Measurements from ENCODE around the gene VPS37B.

The VPS37B gene

GRCh38 chr12:122862872-122863701 is 32.8 kb downstream of the VPS37B start:
- peaks cover 17% of the 10 kb centered on the region for H3K36me3 ChIP-seq (ENCODE audit: insufficient read depth, low read length)
- H3K79me2 ChIP-seq (ENCODE audit: insufficient read depth, low read length): no peaks in the 10 kb centered on the region
- no peaks in the 10 kb centered on the region for H3K4me1 ChIP-seq (ENCODE audit: insufficient read depth, low read length, severe bottlenecking)
- no peak overlapping the region for H2AFZ ChIP-seq (ENCODE audit: low read length)
- H3K4me2 ChIP-seq (ENCODE audit: low read length): no peak overlapping the region
- no peaks in the 10 kb centered on the region for H4K20me1 ChIP-seq (ENCODE audit: insufficient read depth, low read length)
- H3K27ac ChIP-seq (ENCODE audit: low read depth, low read length, poor library complexity, severe bottlenecking): no peak overlapping the region
- H3K27me3 ChIP-seq (ENCODE audit: insufficient read depth, low read length): peaks cover 3% of the 10 kb centered on the region; the same call in 1 of the 2 replicates
- no peak overlapping the region for H3K9ac ChIP-seq (ENCODE audit: low read length)
- H3K9me3 ChIP-seq (ENCODE audit: low read length): no peaks in the 10 kb centered on the region
- no peaks in the 10 kb centered on the region for H3F3A ChIP-seq (ENCODE audit: insufficient read depth, low read length)
- H3K9me2 ChIP-seq (ENCODE audit: low read depth, low read length): no peaks in the 10 kb centered on the region
- TF ChIP-seq CTCF (IDR thresholded peaks at IDR 0.05; ENCODE audit: low read length) (no peak), EZH2 (IDR thresholded peaks at IDR 0.05; ENCODE audit: borderline replicate concordance, low read length) (no peak)
- no peak overlapping the region for H3K4me3 ChIP-seq (ENCODE audit: low read depth, low read length, poor library complexity, severe bottlenecking)

GRCh38 chr12:122862110-122862634 is 33.8 kb downstream of the VPS37B start:
- Histone ChIP-seq H3K9ac (ENCODE audit: low read length) (no peak overlapping the region), H3K27ac (ENCODE audit: low read depth, low read length, poor library complexity, severe bottlenecking) (no peak overlapping the region), H3K4me3 (ENCODE audit: low read depth, low read length, poor library complexity, severe bottlenecking) (no peak overlapping the region), H4K20me1 (ENCODE audit: insufficient read depth, low read length) (no peaks in the 10 kb centered on the region), H3K4me1 (ENCODE audit: insufficient read depth, low read length, severe bottlenecking) (no peaks in the 10 kb centered on the region), H3K27me3 (ENCODE audit: insufficient read depth, low read length) (peaks cover 3% of the 10 kb centered on the region; the same call in 1 of the 2 replicates), H3K9me2 (ENCODE audit: low read depth, low read length) (no peaks in the 10 kb centered on the region), H3K4me2 (ENCODE audit: low read length) (no peak overlapping the region), H3K79me2 (ENCODE audit: insufficient read depth, low read length) (no peaks in the 10 kb centered on the region), H2AFZ (ENCODE audit: low read length) (no peak overlapping the region), H3K9me3 (ENCODE audit: low read length) (no peaks in the 10 kb centered on the region), H3K36me3 (ENCODE audit: insufficient read depth, low read length) (peaks cover 17% of the 10 kb centered on the region), H3F3A (ENCODE audit: insufficient read depth, low read length) (no peaks in the 10 kb centered on the region)
- TF ChIP-seq CTCF (IDR thresholded peaks at IDR 0.05; ENCODE audit: low read length): no peak

- Histone ChIP-seq H3K4me3 (ENCODE audit: low read depth, low read length, poor library complexity, severe bottlenecking) (no peak overlapping the region), H3K36me3 (ENCODE audit: insufficient read depth, low read length) (peaks cover 18% of the 10 kb centered on the region), H2AFZ (ENCODE audit: low read length) (no peak overlapping the region), H3K4me1 (ENCODE audit: insufficient read depth, low read length, severe bottlenecking) (no peaks in the 10 kb centered on the region), H3K9me3 (ENCODE audit: low read length) (no peaks in the 10 kb centered on the region), H4K20me1 (ENCODE audit: insufficient read depth, low read length) (no peaks in the 10 kb centered on the region), H3F3A (ENCODE audit: insufficient read depth, low read length) (no peaks in the 10 kb centered on the region), H3K4me2 (ENCODE audit: low read length) (no peak overlapping the region), H3K9me2 (ENCODE audit: low read depth, low read length) (no peaks in the 10 kb centered on the region), H3K9ac (ENCODE audit: low read length) (no peak overlapping the region), H3K79me2 (ENCODE audit: insufficient read depth, low read length) (no peaks in the 10 kb centered on the region), H3K27me3 (ENCODE audit: insufficient read depth, low read length) (peaks cover 3% of the 10 kb centered on the region; the same call in 1 of the 2 replicates), H3K27ac (ENCODE audit: low read depth, low read length, poor library complexity, severe bottlenecking) (no peak overlapping the region)
- TF ChIP-seq CTCF (IDR thresholded peaks at IDR 0.05; ENCODE audit: low read length) (no peak), EZH2 (IDR thresholded peaks at IDR 0.05; ENCODE audit: borderline replicate concordance, low read length) (no peak)
These were observed 34.3 kb downstream of the VPS37B start for GRCh38 chr12:122861587-122861970.
